ENCODE data around the gene CCDC170.

CCDC170 gene

DNA sequence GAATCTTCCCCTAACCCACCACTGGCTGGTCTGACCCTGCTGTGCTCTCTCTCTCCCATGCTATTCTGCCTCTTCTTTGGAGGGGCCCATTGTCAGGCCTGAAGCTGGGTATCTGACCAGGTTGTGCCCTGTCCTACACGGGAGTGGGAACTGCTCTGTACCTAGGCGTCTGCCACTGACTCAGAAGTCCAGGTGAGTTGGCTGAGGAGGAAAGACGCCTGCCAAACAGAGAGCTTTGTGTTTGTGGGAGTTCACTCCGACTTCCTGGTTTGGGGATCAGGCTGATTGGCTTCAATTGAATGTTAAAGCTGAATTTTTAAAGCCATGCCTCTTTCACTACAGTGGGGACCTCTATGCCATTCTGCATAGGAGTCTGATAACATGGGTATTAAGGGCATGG is 136.0 kb downstream of the CCDC170 start:
- TF ChIP-seq CTCF (conservative IDR thresholded peaks at IDR 0.05; ENCODE audit: control insufficient read depth, insufficient read depth, low read depth, low read length), result no peak
- no peak for DNase-seq (ENCODE audit: low read depth)
- no peak overlapping the region for H3K4me3 ChIP-seq (ENCODE audit: control insufficient read depth, low read depth, low read length)

DNA sequence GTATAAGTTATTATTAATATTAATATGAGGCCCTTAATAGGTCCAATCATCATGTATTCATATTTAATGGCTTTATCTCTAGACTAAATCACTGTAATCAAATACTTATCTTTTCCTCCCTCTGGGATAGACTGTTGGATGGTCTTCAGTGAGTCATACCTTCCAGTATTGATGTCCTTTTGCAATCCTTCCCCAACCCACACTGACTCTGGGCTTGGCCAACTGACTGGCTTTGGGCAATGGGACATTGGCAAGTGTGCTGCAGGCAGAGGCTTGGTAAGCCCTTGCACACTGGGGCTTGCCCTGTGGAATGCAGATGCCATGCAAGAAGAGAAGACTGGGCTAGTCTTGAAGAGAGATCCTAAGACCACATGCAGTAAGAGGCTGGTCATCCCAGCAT is 136.6 kb downstream of the CCDC170 start:
- DNase-seq (ENCODE audit: low read depth), result peak; percentile 10
- no peak overlapping the region for H3K4me3 ChIP-seq (ENCODE audit: control insufficient read depth, low read depth, low read length)
- no peak for TF ChIP-seq CTCF (conservative IDR thresholded peaks at IDR 0.05; ENCODE audit: control insufficient read depth, insufficient read depth, low read depth, low read length)

DNA sequence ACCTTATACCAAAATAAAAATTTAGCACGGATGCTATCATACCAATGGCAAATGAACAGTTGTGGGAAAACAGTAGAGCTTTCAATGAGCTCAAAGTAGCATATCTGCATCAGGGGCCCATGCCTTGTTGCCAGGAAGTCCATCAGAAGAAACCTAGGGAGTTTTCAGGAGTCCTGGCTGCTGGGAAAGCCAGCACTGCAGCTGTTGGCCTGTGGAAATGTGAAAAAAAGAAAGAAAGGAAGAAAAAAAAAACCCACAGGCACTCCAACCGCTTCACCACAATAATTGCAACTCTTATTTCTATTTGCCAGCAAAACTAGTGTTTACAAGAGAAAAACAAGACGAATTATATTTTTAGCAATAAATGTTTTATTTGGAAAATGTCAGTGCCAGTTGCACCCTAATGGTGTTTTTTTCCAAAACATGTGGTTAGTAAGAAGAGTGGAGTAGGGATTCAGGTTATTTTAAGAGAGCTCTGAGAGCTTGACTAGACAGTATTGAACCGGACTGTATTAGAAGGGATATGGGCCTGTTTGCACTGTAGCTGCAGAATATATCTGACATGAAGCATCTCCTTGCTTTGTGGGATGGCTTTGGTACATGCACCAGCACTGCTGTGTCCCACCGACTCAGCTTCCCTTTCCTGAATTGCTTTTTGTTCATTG is 137.3 kb downstream of the CCDC170 start:
- H3K4me3 ChIP-seq (ENCODE audit: control insufficient read depth, low read depth, low read length), result no peak overlapping the region
- TF ChIP-seq CTCF (conservative IDR thresholded peaks at IDR 0.05; ENCODE audit: control insufficient read depth, insufficient read depth, low read depth, low read length), result no peak
- no peak for DNase-seq (ENCODE audit: low read depth)

DNA sequence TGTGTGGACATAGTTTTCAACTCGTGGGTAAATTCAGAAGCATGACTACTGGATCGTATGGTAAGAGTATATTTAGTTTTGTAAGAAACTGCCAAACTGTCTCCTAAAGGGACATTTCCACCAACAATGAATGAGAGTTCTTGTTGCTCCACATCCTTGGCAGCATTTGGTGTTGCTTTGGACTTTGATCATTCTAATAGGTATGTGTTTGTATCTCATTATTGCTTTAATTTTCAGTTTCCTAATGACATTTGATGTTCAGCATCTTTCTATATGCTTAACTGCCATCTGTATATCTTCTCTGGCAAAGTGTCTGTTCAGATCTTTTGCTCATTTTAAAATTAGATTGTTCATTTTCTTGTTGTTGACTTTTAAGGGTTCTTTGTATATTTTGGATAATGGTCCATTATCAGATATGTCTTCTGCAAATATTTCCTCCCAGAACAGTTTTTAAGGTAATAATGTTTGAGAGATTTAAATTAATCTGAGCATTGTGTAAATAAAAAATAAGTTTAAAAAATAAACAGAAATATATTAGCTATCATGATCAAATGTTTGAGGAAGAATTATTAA is 138.7 kb downstream of the CCDC170 start:
- DNase-seq (ENCODE audit: low read depth), result no peak
- TF ChIP-seq CTCF (conservative IDR thresholded peaks at IDR 0.05; ENCODE audit: control insufficient read depth, insufficient read depth, low read depth, low read length), result no peak
- no peak overlapping the region for H3K4me3 ChIP-seq (ENCODE audit: control insufficient read depth, low read depth, low read length)

GRCh38 chr6:151633526-151634335 is 139.9 kb downstream of the CCDC170 start:
- H3K4me3 ChIP-seq (ENCODE audit: control insufficient read depth, low read depth, low read length), result no peak overlapping the region
- TF ChIP-seq CTCF (conservative IDR thresholded peaks at IDR 0.05; ENCODE audit: control insufficient read depth, insufficient read depth, low read depth, low read length), result no peak

DNA sequence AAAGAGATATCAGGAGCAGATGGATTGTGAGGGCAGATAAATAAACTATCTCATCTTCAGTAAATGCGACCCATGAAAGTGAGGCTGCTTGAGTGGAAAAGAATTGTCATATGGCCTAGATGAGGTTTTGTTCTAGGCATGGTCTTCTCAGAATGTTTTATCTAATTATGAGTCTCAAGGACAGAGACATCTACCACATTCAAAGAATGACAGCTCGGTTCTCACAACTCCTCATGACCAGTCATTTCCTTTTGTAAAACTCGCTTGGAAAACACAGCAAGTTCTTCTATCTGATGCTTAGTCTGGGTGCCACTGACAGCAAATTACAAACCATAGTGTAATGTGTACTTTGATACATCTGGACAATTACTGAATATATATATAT is 140.5 kb downstream of the CCDC170 start:
- no peak for TF ChIP-seq CTCF (conservative IDR thresholded peaks at IDR 0.05; ENCODE audit: control insufficient read depth, insufficient read depth, low read depth, low read length)
- H3K4me3 ChIP-seq (ENCODE audit: control insufficient read depth, low read depth, low read length), result no peak overlapping the region
- no peak for DNase-seq (ENCODE audit: low read depth)

More at GRCh38 chr6:151633526-151634335, 139.9 kb downstream of the CCDC170 start:
- no peak for DNase-seq (ENCODE audit: low read depth)

Measured in fibroblast of mammary gland (primary cell).